Measurements from ENCODE around the gene CDRT4. TPM values are rescaled to one million over a fixed set of nuclear protein-coding genes. Genes with fewer than 3 reads are reported as not detected.

CDRT4 gene
- total and polyA plus RNA-seq, 4 donors: 2.3 to 19.5 (median 16.3) TPM

- Histone ChIP-seq H3K27ac (ENCODE audit: low read depth in 1 of 2, low read length in 2 of 2) (no peak overlapping the region), H3K27me3 (ENCODE audit: control insufficient read depth in 1 of 2, insufficient read depth in 2 of 2, low read length in 1 of 2) (no peaks in the 10 kb centered on the region), H3K4me3 (ENCODE audit: low read length in 2 of 2) (no peak overlapping the region), H3K36me3 (ENCODE audit: control insufficient read depth in 1 of 2, insufficient read depth in 2 of 2, low read length in 1 of 2) (no peaks in the 10 kb centered on the region), H3K4me1 (ENCODE audit: control insufficient read depth in 1 of 2, insufficient read depth in 2 of 2, low read length in 2 of 2) (no peaks in the 10 kb centered on the region), H3K9me3 (ENCODE audit: control insufficient read depth, low read length) (no peaks in the 10 kb centered on the region)
- WGBS, 2 donors: 66 to 82% methylated on average over 7 of the region's 7 CpGs
- DNase-seq (no peak), ATAC-seq (ENCODE audit: low FRiP score) (no peak)
- intact Hi-C loops (cut with DNase I): no loop called here
These were observed 3.1 kb upstream of the CDRT4 start for GRCh38 chr17:15470536-15470935.

DNA sequence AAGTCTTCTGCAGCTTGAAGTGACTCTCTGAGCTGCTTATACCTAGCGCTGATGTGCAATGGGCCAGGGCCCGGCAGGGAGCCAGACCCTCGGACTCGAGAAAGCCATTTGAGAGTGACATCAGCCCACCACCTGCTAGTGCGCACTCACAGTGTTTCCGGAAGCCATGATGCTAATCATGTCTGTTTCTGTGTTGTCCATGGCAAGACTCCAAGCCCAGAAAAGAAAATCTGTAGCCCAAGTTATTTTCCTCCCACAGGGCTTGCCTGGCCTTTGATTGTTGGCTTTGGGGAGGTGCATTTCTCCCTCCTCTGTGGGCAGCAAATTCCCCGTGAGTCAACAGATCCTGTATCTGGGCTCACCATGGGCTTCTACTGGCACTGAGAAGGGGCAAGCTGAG is 1.8 kb upstream of the CDRT4 start:
- ATAC-seq (ENCODE audit: low FRiP score) (no peak), DNase-seq (no peak)
- H3K4me3 ChIP-seq (ENCODE audit: low read length in 2 of 2): no peak overlapping the region
- no peaks in the 10 kb centered on the region for H3K4me1 ChIP-seq (ENCODE audit: control insufficient read depth in 1 of 2, insufficient read depth in 2 of 2, low read length in 2 of 2)
- no peak overlapping the region for H3K27ac ChIP-seq (ENCODE audit: low read depth in 1 of 2, low read length in 2 of 2)
- no peaks in the 10 kb centered on the region for H3K9me3 ChIP-seq (ENCODE audit: control insufficient read depth, low read length)
- intact Hi-C loops (cut with DNase I): no loop called here
- no peaks in the 10 kb centered on the region for H3K27me3 ChIP-seq (ENCODE audit: control insufficient read depth in 1 of 2, insufficient read depth in 2 of 2, low read length in 1 of 2)
- H3K36me3 ChIP-seq (ENCODE audit: control insufficient read depth in 1 of 2, insufficient read depth in 2 of 2, low read length in 1 of 2): no peaks in the 10 kb centered on the region
- 6 to 22% methylated on average over 7 of the region's 7 CpGs for WGBS, 2 donors

GRCh38 chr17:15468126-15468525 is 705 bp upstream of the CDRT4 start:
- intact Hi-C loops (cut with DNase I): no loop called here
- Histone ChIP-seq H3K27ac (ENCODE audit: low read depth in 1 of 2, low read length in 2 of 2) (no peak overlapping the region), H3K27me3 (ENCODE audit: control insufficient read depth in 1 of 2, insufficient read depth in 2 of 2, low read length in 1 of 2) (no peaks in the 10 kb centered on the region), H3K9me3 (ENCODE audit: control insufficient read depth, low read length) (no peaks in the 10 kb centered on the region), H3K4me1 (ENCODE audit: control insufficient read depth in 1 of 2, insufficient read depth in 2 of 2, low read length in 2 of 2) (no peaks in the 10 kb centered on the region), H3K4me3 (ENCODE audit: low read length in 2 of 2) (no peak overlapping the region), H3K36me3 (ENCODE audit: control insufficient read depth in 1 of 2, insufficient read depth in 2 of 2, low read length in 1 of 2) (no peaks in the 10 kb centered on the region)
- WGBS, 2 donors: 23 to 38% methylated on average over 4 of the region's 4 CpGs
- DNase-seq: no peak
- ATAC-seq (ENCODE audit: low FRiP score): no peak

GRCh38 chr17:15466131-15466530 is 1.3 kb downstream of the CDRT4 start:
- Histone ChIP-seq H3K27me3 (ENCODE audit: control insufficient read depth in 1 of 2, insufficient read depth in 2 of 2, low read length in 1 of 2) (no peaks in the 10 kb centered on the region), H3K36me3 (ENCODE audit: control insufficient read depth in 1 of 2, insufficient read depth in 2 of 2, low read length in 1 of 2) (no peaks in the 10 kb centered on the region), H3K4me3 (ENCODE audit: low read length in 2 of 2) (no peak overlapping the region), H3K4me1 (ENCODE audit: control insufficient read depth in 1 of 2, insufficient read depth in 2 of 2, low read length in 2 of 2) (no peaks in the 10 kb centered on the region), H3K27ac (ENCODE audit: low read depth in 1 of 2, low read length in 2 of 2) (no peak overlapping the region), H3K9me3 (ENCODE audit: control insufficient read depth, low read length) (no peaks in the 10 kb centered on the region)
- no peak for ATAC-seq (ENCODE audit: low FRiP score)
- DNase-seq: no peak
- intact Hi-C loops (cut with DNase I): no loop called here
- 68 to 75% methylated on average over 6 of the region's 6 CpGs for WGBS, 2 donors

GRCh38 chr17:15465045-15465701 is 2.2 kb downstream of the CDRT4 start:
- H3K27ac ChIP-seq (ENCODE audit: low read depth in 1 of 2, low read length in 2 of 2): no peak overlapping the region
- no peaks in the 10 kb centered on the region for H3K27me3 ChIP-seq (ENCODE audit: control insufficient read depth in 1 of 2, insufficient read depth in 2 of 2, low read length in 1 of 2)
- no peaks in the 10 kb centered on the region for H3K4me1 ChIP-seq (ENCODE audit: control insufficient read depth in 1 of 2, insufficient read depth in 2 of 2, low read length in 2 of 2)
- DNase-seq: no peak
- intact Hi-C loops (cut with DNase I): no loop called here
- H3K4me3 ChIP-seq (ENCODE audit: low read length in 2 of 2): no peak overlapping the region
- H3K36me3 ChIP-seq (ENCODE audit: control insufficient read depth in 1 of 2, insufficient read depth in 2 of 2, low read length in 1 of 2): no peaks in the 10 kb centered on the region
- WGBS, 2 donors: 82 to 96% methylated on average over 2 of the region's 2 CpGs
- ATAC-seq (ENCODE audit: low FRiP score): no peak
- no peaks in the 10 kb centered on the region for H3K9me3 ChIP-seq (ENCODE audit: control insufficient read depth, low read length)

- Histone ChIP-seq H3K4me1 (ENCODE audit: control insufficient read depth in 1 of 2, insufficient read depth in 2 of 2, low read length in 2 of 2) (no peaks in the 10 kb centered on the region), H3K27ac (ENCODE audit: low read depth in 1 of 2, low read length in 2 of 2) (peak overlapping the region in 1 of 2 donors; percentile 8), H3K36me3 (ENCODE audit: control insufficient read depth in 1 of 2, insufficient read depth in 2 of 2, low read length in 1 of 2) (no peaks in the 10 kb centered on the region), H3K27me3 (ENCODE audit: control insufficient read depth in 1 of 2, insufficient read depth in 2 of 2, low read length in 1 of 2) (no peaks in the 10 kb centered on the region), H3K9me3 (ENCODE audit: control insufficient read depth, low read length) (no peaks in the 10 kb centered on the region), H3K4me3 (ENCODE audit: low read length in 2 of 2) (no peak overlapping the region)
- DNase-seq (no peak), ATAC-seq (ENCODE audit: low FRiP score) (peak; percentile 63)
- 17 to 27% methylated on average over 11 of the region's 11 CpGs for WGBS, 2 donors
- intact Hi-C loops (cut with DNase I): no loop called here
These were observed 3.0 kb downstream of the CDRT4 start for GRCh38 chr17:15464231-15464985.

GRCh38 chr17:15462976-15463772 is 4.2 kb downstream of the CDRT4 start:
- Histone ChIP-seq H3K27me3 (ENCODE audit: control insufficient read depth in 1 of 2, insufficient read depth in 2 of 2, low read length in 1 of 2) (no peaks in the 10 kb centered on the region), H3K36me3 (ENCODE audit: control insufficient read depth in 1 of 2, insufficient read depth in 2 of 2, low read length in 1 of 2) (no peaks in the 10 kb centered on the region), H3K9me3 (ENCODE audit: control insufficient read depth, low read length) (no peaks in the 10 kb centered on the region), H3K4me3 (ENCODE audit: low read length in 2 of 2) (no peak overlapping the region), H3K4me1 (ENCODE audit: control insufficient read depth in 1 of 2, insufficient read depth in 2 of 2, low read length in 2 of 2) (peaks cover 0 to 1% of the 10 kb centered on the region in 2 donors), H3K27ac (ENCODE audit: low read depth in 1 of 2, low read length in 2 of 2) (peak overlapping the region in 1 of 2 donors; percentile 92)
- peak; percentile 73 to 78 for DNase-seq
- ATAC-seq (ENCODE audit: low FRiP score): peak; percentile 72
- intact Hi-C loops (cut with DNase I): loop anchor here in 1 of 2 donors (2.0 kb wide), 2 partner anchors 40 to 202 kb away; no protein-coding TSS in a partner anchor
- 6 to 10% methylated on average over 11 of the region's 11 CpGs for WGBS, 2 donors

GRCh38 chr17:15457723-15458094 is 9.7 kb downstream of the CDRT4 start:
- intact Hi-C loops (cut with DNase I): loop anchor here in 1 of 2 donors (5.0 kb wide), 1 partner anchor 45 kb away; no protein-coding TSS in a partner anchor
- Histone ChIP-seq H3K4me1 (ENCODE audit: control insufficient read depth in 1 of 2, insufficient read depth in 2 of 2, low read length in 2 of 2) (peaks cover 0 to 5% of the 10 kb centered on the region in 2 donors), H3K27ac (ENCODE audit: low read depth in 1 of 2, low read length in 2 of 2) (peak overlapping the region; percentile 31 to 83), H3K36me3 (ENCODE audit: control insufficient read depth in 1 of 2, insufficient read depth in 2 of 2, low read length in 1 of 2) (no peaks in the 10 kb centered on the region), H3K4me3 (ENCODE audit: low read length in 2 of 2) (no peak overlapping the region), H3K9me3 (ENCODE audit: control insufficient read depth, low read length) (peaks cover 1% of the 10 kb centered on the region), H3K27me3 (ENCODE audit: control insufficient read depth in 1 of 2, insufficient read depth in 2 of 2, low read length in 1 of 2) (no peaks in the 10 kb centered on the region)
- DNase-seq (no peak), ATAC-seq (ENCODE audit: low FRiP score) (peak; percentile 54)
- WGBS, 2 donors: 24 to 25% methylated on average over 7 of the region's 7 CpGs
